HG02973 (cell line): Measurements from ENCODE around the gene ANKS1A.

Experiments
- ATAC-seq: cut with Tn5 transposase; IDR thresholded peaks from one replicate; pipeline ENCODE4 v1.9.1; 2021; ENCODE audit warnings: moderate library complexity; ENCODE audit not compliant: unreplicated experiment

The ANKS1A gene

GRCh38 chr6:35050757-35051330 lies 161.8 kb downstream of the ANKS1A start:
- ATAC-seq, result no peak

- no peak for ATAC-seq
These were observed 162.3 kb downstream of the ANKS1A start for GRCh38 chr6:35051396-35051795.

DNA sequence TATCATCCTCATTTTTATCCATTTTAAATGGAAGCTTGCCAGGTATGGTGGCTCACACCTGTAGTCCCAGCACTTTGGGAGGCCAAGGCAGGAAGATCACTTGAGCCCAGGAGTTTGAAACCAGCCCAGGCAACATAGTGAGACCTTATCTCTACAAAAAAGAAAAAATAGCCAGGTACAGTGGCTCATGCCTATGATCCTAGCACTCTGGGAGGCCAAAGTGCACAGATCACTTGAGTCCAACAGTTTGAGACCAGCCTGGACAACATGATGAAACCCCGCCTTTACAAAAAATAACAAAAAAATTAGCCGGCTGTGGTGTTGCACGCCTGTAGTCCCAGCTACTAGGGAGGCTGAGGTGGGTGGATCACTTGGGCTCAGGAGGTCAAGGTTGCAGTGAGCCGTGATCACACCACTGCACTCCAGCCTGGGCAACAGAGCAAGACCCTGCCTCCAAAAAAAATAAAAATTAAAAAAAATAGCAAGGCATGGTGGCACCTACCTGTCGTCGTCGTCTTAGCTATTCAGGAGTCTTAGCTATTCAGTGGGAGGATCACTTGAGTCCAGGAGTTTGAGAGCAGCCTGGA lies 163.0 kb downstream of the ANKS1A start:
- ATAC-seq, result no peak

DNA sequence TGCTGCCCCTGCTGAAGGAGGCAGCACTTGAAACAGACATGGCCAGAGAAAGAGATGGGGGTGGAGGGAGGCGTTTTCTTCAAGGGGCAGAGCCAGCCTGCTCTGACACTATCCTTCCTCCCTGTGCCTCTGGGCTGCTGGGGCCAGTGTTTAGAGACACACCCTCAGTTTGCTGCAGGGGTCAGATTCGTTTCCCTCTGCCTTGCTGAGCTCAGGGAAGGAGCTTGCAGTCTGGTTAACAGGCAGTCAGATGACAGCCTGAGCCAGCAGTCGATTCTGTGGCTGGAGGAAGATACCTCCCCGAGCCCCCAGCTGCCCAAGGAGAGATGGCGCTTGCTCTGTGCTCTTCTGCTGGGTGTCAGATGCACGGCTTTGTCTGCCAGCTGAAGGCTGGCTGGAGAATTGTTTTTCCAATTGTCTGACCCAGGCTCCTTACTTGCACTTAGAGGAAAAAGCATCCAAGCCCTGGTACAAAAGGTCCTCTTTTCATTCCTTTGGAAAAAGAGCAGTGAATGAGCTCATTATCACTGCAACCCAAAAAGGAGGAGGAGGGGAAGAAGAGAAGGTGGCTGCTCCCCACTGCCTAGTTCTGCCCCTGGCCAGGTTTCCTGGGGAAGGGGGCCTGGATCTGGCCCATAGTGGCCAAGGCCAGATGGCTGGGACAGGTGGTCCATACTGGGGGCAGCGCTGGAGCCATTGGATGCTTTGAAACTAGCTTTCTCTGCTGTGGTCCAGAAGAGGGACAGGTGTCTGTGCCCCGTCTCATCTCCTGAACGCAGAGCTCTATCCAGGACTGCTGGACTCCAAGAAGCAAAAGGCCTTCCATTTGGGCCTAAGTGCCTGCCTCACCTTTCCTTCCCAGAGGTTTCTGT lies 163.9 kb downstream of the ANKS1A start:
- ATAC-seq, result no peak

GRCh38 chr6:35053701-35054100 lies 164.6 kb downstream of the ANKS1A start:
- no peak for ATAC-seq

- ATAC-seq, result no peak
These were observed 165.2 kb downstream of the ANKS1A start for GRCh38 chr6:35054106-35054742.

GRCh38 chr6:35054743-35055130 lies 165.7 kb downstream of the ANKS1A start:
- ATAC-seq, result no peak

- no peak for ATAC-seq
These were observed 166.8 kb downstream of the ANKS1A start for GRCh38 chr6:35055891-35056290.

- ATAC-seq, result no peak
These were observed 167.9 kb downstream of the ANKS1A start for GRCh38 chr6:35056952-35057351.

GRCh38 chr6:35057449-35058357 lies 168.6 kb downstream of the ANKS1A start:
- no peak for ATAC-seq

- no peak for ATAC-seq
These were observed 169.3 kb downstream of the ANKS1A start for GRCh38 chr6:35058358-35058675.

- ATAC-seq, result no peak
These were observed 169.9 kb downstream of the ANKS1A start for GRCh38 chr6:35058865-35059522.

- no peak for ATAC-seq
These were observed 170.7 kb downstream of the ANKS1A start for GRCh38 chr6:35059596-35060345.

DNA sequence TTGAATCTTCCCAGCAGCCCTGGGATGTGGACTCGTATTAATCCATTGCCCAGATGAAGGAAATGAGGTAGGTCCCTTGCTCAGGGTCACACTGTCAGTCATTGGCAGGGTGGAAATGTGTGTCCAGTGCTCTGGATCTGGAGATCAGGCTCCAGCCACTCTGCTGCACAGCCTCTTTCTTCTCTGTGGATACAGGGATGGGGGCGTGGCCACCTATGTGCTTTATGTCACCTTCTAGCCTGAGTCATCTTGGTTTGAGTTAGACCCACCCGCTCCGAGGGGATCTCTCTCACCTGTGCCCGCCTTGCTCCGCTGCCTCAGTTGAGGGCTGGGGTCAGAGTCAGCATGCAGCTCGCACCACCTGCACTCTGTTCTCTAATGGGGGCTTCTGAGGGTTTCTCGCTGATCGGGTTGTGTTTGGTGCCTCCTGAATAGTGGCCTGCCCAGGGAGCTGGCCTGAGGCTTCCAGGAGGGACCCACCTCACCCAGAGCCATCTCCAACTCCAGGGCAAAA lies 172.1 kb downstream of the ANKS1A start:
- no peak for ATAC-seq

DNA sequence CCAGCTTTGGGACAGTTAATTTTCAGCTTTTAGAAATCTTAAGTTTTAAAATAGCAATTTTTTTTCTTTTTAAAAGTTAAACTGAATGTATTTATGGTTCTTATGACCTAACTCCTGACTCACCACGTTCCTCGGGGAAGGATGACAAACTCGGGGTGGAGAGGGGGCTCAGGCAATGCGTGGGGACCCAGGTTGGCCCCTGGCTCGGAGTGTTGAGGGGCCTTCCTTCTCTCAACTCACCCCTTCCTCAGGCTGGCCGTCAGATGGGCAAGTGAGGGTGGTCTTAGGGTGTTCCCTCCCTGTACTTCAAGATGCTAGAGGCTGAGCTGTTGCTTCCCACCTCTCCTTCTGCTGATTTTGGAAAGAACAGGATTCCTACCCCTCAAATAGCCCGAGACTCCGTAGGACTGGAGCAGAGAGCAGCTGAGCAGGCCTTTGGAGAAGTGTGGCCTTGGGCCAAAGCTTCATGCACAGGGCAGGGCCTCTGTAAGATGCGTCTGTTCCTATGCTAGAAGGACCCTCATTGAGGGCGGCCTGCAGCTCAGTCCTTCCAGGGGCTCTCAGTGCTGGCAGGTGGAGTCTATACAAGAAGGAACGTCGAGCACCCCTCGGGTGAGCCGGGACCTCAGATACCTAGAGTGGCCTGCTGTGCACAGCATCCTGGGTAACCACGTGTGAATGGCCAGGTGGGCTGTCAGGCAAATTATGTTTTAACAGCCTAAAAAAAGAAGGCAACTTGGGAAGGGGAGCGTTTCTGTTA lies 172.8 kb downstream of the ANKS1A start:
- ATAC-seq, result no peak

GRCh38 chr6:35062676-35063574 lies 173.9 kb downstream of the ANKS1A start:
- no peak for ATAC-seq

GRCh38 chr6:35063701-35064280 lies 174.7 kb downstream of the ANKS1A start:
- ATAC-seq, result no peak
